H7 (cell line): Measurements from ENCODE around the gene PLXNB2. TPM values are rescaled to one million over a fixed set of nuclear protein-coding genes. Genes with fewer than 3 reads are reported as not detected.

Source experiments
- DNase-seq: peaks from one replicate; pipeline ENCODE4 v3.0.0; 2012
- H3K27me3 ChIP-seq: 2 replicates; pipeline ENCODE4 v1.6.0; 2011; ENCODE audit warnings: mild to moderate bottlenecking, low read length; ENCODE audit not compliant: control insufficient read depth, insufficient read depth
- H3K36me3 ChIP-seq: replicated peaks from 2 replicates; pipeline ENCODE4 v1.5.1; 2011; ENCODE audit warnings: low read length; ENCODE audit not compliant: control insufficient read depth, insufficient read depth
- H3K4me3 ChIP-seq: 2 replicates; pipeline ENCODE4 v1.5.1; 2011; ENCODE audit warnings: low read depth, mild to moderate bottlenecking, control low read depth, low read length, moderate library complexity; ENCODE audit not compliant: insufficient read depth
- total RNA-seq: library from RNA; depleted of rRNA; stranded (reverse); fragments of >200 nt; shearing (Covaris generic); gene quantifications from 2 replicates; pipeline ENCODE4 v1.2.3, GENCODE V29; 2014

Gene PLXNB2
- total RNA-seq, 1 experiment from 2014 or later, result 33.4 TPM

DNA sequence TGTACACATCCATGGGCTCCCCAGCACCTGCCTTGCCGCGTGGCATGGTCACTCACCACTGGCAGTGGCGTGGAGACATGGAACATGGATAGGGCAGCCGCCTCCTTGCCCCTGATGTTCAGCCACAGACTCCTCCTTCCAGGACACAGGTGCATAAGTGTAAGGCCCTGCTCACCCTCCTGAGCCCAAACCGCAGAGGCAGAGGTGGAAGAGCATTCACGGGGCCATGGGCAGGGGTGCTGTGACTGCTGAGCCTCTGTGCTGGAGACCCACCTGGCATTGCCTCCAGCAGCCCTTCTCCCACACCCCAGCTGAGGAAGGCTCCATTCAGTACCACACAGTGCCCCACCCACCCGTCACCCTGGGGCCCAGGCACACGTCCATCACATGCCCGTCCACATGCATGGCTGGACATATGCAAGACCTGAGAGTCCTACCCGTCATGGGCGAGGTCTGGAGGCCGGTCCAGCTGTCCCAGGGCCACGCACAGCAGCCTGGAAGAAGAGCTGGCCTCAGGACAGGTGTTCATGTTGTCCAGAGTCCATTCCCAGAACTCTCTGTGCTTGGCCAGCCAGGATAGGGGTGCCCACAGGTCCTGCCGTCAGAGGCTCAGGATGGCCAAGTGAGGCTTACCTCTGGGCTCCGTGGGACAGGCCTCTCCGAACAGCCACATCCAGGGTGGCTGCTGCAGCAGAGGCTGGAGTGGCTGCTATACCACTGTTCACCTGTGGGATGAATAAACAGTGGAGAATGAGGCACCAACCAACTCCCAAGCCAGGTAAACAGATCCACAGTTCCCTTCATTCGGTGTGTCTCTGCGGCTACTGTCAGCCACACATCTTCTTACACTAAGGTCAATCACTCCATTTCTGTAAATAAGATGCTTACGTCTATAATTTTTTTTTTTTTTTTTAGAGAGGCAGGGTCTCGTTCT is 60.9 kb downstream of the PLXNB2 start:
- DNase-seq, result peak; percentile 75
- no peak overlapping the region for H3K4me3 ChIP-seq

DNA sequence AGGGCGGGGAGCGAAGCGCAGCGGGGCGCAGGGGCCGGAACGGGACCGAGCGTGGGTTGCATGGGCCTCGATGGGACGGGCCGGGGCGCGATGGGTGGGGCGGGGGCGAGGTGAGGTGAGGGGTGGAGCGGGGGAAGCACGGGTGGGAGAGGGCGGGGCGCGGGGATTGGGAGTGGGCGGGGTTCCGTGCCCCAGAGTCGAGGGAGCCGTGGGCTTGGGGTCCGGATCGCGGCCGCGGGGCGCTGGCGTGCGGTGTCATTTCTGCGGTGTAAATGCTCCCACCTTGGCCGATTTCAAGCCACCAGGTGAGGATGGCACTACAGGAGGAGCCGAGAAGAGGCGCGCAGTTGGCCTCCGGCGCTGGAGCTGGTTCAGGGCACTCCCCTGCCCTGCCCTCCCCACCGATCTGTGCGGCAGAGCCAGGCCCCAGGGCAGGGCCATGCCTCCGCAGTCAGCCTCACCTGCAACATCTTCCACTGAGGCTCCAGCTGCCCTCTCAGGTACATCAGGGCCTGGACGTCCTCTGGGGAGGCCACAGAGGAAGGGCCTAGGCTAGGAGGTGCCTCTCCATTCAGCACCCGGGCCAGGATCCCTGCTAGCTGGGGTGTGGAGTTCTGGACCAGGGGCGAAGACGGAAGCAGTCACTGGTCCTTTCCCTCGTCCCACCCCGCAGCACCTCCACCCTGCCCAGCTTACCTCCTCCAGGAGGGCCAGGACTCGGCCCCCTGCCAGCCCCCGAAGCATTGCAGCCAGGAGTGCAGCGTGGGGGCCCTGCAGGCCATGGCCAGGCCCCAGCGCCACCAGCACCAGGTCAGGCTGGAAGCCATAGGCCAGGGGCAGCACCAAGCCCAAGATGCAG is 62.0 kb downstream of the PLXNB2 start:
- H3K36me3 ChIP-seq, result peaks cover 6% of the 10 kb centered on the region
- H3K27me3 ChIP-seq, result no peaks in the 10 kb centered on the region
- DNase-seq, result no peak
- peak overlapping the region; percentile 96 for H3K4me3 ChIP-seq

More for the DNA sequence above, 60.9 kb downstream of the PLXNB2 start:
- peaks cover 6% of the 10 kb centered on the region for H3K36me3 ChIP-seq
- no peaks in the 10 kb centered on the region for H3K27me3 ChIP-seq

DNA sequence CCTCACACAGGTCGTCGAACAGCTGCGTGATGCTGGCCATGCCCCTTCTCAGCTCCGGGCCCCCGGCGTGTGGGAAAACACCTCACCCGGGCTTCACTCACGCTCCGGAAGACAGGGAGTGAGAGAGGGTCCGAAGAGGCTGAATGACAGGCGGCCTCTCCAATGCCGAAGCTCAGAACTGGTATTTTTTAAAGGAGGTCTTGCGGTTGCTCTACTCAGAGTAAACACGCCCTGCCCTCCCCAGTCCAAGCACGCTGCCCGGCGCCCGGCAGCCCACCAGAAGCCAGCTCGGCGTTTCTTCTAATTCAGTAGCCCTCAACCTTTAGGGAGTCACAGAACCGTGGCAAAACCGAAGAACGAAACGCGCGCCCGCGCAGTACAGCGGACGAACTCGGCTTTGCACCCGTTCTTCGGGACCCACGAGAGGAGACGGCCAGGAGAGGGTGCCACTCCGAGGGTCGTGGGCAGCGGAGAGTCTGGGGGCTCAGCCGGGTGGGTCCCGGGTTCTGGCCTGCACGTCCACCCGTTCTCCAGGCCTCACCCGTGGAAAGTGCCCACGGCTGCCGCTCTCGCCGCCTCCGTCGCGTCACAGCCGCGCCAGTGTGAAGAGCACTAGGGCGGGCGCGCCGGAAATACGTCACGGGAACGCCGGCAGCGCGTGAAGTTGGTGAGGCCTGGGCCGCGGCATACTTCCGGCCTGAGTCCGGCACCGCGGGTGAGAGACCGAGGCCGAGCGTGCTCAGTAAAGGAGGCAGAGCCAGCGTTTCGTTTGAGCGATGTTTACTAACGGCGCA is 62.8 kb downstream of the PLXNB2 start, which contains the start of gene TUBGCP6:
TSS of gene TUBGCP6 (minus strand) at position 604 of the 794 bp plus-strand sequence. CDS start at position 40, 564 bp downstream.
- DNase-seq, result peak; percentile 98
- peak within 1 kb of the TSS; percentile 96 for H3K4me3 ChIP-seq

DNA sequence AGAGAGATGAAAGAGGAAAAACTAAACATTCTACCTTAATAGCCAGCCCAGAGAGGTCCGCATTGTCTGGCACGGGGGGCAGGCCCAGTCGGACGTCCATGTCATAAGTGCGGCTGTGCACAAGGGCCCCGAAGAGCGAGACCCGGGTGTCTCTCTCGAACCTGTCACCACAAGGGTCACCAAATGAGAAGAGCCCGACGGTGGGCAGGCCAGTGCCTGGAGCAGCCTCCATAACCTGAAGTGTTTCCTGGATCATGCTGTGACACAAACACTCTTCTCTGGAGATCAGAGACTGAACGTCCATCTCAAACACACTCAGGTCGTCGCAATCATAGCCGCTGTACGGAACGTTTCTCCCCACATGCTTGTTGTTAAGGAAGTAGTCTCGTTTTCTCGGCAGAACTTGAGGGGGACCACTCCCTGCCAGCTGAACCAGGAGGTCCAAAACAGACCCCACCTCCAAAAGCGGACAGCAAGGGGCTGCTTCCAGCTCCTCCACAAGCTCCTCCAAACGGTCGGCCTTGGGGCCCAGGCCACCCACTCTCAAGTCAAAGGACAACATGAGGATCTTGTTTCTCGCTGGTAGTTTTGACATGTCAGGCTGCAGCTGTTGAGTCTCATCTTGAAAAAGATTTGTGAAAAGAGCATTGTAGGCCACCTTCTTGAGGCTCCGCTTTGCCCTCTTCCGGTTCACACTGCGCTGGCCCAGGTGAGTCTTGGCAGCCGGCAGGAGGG is 63.6 kb downstream of the PLXNB2 start:
- Histone ChIP-seq H3K36me3 (peaks cover 8% of the 10 kb centered on the region), H3K27me3 (no peaks in the 10 kb centered on the region), H3K4me3 (peak overlapping the region; percentile 96)
- DNase-seq, result no peak

More for the DNA sequence above, 62.8 kb downstream of the PLXNB2 start, which contains the start of gene TUBGCP6:
- peaks cover 8% of the 10 kb centered on the region for H3K36me3 ChIP-seq
- no peaks in the 10 kb centered on the region for H3K27me3 ChIP-seq

DNA sequence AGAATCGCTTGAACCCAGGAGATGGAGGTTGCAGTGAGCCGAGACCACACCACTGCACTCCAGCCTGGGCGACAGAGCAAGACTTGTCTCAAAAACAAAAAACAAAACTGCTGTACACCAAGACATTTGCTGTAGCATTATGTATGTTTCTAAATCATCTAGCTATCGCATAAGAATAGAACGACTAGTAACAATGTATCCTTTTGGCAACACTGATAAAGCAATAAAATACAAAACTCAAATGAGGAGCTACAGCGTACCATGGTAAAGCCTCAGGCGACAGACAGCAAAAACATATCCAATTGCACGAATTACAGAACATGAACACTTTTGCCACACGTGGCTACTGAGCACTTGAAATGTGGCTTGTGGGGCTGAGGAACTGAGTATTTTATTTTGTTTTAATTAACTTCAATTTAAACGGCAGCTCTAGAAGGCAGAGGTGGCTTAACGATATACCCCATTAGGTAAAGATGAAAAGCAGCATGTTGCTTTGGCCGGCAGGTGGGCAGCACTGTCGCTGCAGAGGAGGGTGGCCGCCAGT is 65.0 kb downstream of the PLXNB2 start:
- peaks cover 8% of the 10 kb centered on the region for H3K36me3 ChIP-seq
- no peaks in the 10 kb centered on the region for H3K27me3 ChIP-seq
- DNase-seq, result no peak
- no peak overlapping the region for H3K4me3 ChIP-seq

DNA sequence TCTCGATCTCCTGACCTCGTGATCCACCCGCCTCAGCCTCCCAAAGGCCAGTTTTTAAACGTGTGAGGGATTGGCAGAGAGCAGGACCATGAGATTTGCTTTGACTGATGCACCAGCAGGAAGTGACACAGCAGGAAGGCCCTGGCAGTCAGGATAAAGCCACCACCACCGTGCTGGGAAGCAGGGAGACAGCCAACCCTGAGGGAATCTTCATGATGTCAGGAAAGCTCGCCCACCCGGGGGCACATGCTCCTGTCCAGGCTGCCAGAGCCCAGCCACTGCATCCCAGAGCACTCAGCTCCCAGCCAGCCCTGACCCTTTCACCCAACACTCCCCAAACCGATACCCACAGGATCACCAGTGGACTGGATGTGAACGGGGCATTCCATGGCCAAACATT is 68.7 kb downstream of the PLXNB2 start:
- Histone ChIP-seq H3K4me3 (no peak overlapping the region), H3K36me3 (peaks cover 2% of the 10 kb centered on the region; the same call in 1 of the 2 replicates), H3K27me3 (no peaks in the 10 kb centered on the region)
- DNase-seq, result no peak

DNA sequence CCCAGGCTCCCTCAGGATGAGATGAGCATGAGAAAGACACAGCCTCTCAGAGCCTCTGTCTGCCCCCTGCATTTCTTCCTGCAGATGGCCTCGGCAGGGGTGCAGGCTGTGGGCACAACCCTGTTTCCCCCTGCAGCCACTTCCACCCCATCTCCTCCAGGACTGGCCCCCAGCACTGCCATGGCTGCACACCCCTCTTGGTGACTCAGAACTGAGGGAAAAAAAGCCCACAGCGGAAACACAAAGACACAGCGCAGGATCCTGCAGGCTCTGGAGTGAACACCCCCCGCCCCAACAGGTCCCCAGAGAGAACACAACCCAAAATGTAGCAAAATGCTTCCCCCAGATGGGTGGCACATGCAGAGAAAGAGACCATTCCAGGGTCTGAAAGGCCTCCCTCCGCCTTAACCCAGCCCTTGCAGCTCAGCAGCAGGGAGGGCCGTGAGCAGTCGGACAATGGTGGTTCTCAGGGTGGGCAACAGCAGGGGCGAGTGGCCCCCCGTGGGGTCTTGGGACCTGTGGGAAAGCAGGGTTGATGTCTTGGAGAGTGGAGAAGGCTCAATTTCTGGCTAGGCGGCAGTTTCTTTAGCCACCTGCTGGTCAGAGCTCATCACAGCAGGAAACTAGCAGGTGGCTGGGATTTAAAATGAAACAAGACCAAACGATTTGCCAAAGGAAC is 70.6 kb downstream of the PLXNB2 start:
- peak; percentile 84 for DNase-seq
- no peak overlapping the region for H3K4me3 ChIP-seq
- no peaks in the 10 kb centered on the region for H3K27me3 ChIP-seq

DNA sequence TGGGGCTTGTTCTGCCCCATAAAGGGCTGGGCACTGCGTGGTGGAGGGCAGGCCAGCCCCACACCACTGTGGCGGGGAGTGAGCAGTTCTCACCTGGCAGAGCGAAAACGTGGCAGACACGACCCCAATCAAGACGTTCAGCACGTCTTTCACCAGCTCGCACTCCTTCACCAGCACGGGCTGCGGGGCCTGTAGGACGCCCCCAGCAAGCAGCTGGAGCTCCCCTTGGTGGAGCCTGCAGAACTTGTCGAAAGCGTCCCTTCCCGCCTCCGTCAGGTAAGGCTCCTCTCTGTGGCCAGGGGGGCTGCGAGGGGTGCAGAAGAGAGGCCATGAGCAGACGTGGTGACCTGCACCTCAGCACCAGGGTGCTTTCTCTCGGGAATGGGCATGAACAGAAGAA is 74.2 kb downstream of the PLXNB2 start:
- Histone ChIP-seq H3K4me3 (no peak overlapping the region), H3K36me3 (no peaks in the 10 kb centered on the region), H3K27me3 (no peaks in the 10 kb centered on the region)
- DNase-seq, result no peak

More for the DNA sequence above, 70.6 kb downstream of the PLXNB2 start:
- peaks cover 2% of the 10 kb centered on the region; the same call in 1 of the 2 replicates for H3K36me3 ChIP-seq

DNA sequence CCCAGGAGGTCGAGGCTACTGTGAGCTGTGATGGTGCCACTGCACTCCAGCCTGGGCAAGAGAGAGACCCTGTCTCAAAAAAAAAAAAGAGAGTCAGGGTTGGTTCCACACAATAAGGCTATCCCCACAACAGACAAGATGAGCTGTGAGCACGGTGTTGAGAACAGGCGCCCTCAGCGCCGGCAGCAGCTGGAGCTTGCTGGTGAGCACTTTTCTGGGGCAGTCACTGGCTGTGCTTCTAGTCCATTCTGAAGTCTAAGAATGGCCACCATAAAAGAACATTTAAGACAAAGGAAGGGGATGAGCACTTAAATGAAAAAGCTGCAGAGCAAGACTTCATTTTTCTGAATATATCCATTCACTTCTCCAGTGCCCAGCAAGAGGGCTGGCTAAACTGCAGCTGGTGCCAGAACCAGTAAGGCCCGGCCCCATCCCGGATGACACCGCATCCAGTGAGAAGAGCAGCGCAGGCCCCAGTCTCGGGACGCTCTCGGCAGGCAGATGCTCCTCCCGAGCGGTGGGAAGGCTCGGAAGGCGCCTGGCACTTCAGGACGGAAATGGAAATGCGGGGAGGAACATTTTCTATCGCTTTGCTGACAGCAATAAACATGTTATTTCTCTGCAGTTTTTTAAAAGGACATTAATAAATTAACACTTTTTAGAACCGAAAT is 74.8 kb downstream of the PLXNB2 start:
- Histone ChIP-seq H3K27me3 (no peaks in the 10 kb centered on the region), H3K4me3 (no peak overlapping the region)
- DNase-seq, result no peak

DNA sequence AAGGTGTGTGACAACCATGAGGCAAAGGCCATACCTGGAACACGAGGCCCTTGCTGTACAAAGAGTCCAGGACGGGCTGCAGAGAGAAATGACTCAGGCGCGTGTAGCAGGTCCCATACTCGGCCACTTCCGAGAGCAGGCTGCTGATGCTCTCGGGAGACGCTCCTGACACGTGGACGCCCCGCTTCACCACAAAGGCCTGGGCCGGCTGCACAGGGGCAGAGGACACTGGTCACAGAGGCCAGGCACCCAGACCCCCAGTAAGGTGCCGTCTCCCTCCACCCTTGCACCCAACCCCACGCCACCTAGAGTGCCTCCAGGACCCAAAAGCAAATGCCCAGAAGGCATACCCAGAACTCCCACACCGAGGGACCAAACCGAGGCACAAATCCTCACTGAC is 78.1 kb downstream of the PLXNB2 start:
- DNase-seq, result no peak

More for the DNA sequence above, 74.8 kb downstream of the PLXNB2 start:
- no peaks in the 10 kb centered on the region for H3K36me3 ChIP-seq

DNA sequence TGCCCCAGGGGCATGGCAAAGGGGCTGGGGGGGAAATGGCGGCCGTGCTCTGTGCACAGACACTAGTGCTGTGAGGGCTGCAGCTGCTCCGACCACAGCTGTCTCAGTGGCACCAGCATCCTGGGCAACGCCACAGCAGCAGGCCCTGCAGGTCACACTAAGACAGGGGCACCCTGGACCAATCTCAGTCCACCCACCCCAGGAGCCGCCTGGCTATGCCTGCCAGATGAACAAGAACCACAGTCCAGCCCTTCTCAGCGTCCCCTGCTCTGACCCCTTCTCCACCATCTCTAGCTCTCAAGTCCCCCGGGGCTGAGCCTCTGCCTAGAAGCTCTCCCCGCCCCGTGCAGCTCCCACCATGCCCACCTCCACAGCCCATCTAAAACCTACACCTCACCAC is 79.1 kb downstream of the PLXNB2 start:
- no peak overlapping the region for H3K4me3 ChIP-seq
- H3K27me3 ChIP-seq, result no peaks in the 10 kb centered on the region
- H3K36me3 ChIP-seq, result peaks cover 1% of the 10 kb centered on the region
- no peak for DNase-seq

More for the DNA sequence above, 78.1 kb downstream of the PLXNB2 start:
- Histone ChIP-seq H3K4me3 (no peak overlapping the region), H3K27me3 (no peaks in the 10 kb centered on the region), H3K36me3 (peaks cover 1% of the 10 kb centered on the region; the same call in 1 of the 2 replicates)

DNA sequence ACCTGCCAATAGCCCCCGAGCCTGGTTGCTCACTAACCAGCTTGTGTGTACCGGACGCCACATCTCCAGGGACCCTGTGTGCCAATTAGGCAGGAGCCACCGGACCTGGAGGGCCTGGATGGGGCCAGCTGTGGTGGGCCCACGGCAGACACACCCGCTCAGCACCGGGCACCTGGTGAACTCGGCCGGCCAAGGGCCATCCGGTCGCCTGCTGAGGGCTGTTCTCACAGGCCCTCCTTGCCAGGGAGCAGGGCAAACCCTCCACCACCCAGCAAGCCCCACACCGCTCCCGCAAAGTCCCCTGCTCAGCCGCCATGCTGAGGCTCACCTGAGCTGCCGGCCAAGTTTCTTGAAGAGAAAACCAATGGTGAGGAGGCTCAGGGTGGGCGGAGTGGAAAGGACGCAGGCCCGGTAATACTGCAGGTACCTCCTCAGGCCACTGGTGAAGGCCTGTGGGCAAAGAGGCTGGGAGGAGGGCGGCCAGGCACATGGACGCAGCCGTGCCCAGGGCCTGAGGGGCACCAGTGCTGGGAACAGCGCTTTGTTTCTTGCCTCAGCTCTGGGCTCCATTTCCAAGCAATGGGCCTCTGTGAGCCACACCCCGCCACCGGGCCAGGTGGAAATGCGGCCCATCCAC is 79.7 kb downstream of the PLXNB2 start:
- DNase-seq, result no peak
- Histone ChIP-seq H3K27me3 (no peaks in the 10 kb centered on the region), H3K4me3 (no peak overlapping the region), H3K36me3 (peaks cover 1% of the 10 kb centered on the region)
